HepG2 (cell line): Measurements from ENCODE around the gene FRMD4B. TPM values are rescaled to one million over a fixed set of nuclear protein-coding genes. Genes with fewer than 3 reads are reported as not detected.

Source experiments
- AGO1 ChIP-seq: fragments of 200-400 bp; formaldehyde crosslinking; IDR thresholded peaks from 2 replicates; pipeline ENCODE4 v1.6.1; 2017; ENCODE audit warnings: mild to moderate bottlenecking, low read depth, low read length, moderate library complexity; ENCODE audit not compliant: poor library complexity, severe bottlenecking
- CHD2 ChIP-seq: IDR thresholded peaks from 2 replicates; pipeline ENCODE4 v1.6.1; 2011; ENCODE audit warnings: low read depth, low read length, improper control_type of control experiment
- EZH2 ChIP-seq: conservative IDR thresholded peaks from 2 replicates; pipeline ENCODE4 v1.6.1; 2012; ENCODE audit warnings: mild to moderate bottlenecking, low read depth, low read length, moderate library complexity
- FOSL2 ChIP-seq: sonication (generic); formaldehyde crosslinking; IDR thresholded peaks from 2 replicates; pipeline ENCODE4 v1.4.0; 2020; ENCODE audit warnings: missing genetic modification reagents
- KDM2A ChIP-seq: sonication (generic); formaldehyde crosslinking; IDR thresholded peaks from 2 replicates; pipeline ENCODE4 v1.4.0; 2020; ENCODE audit warnings: low read depth, missing genetic modification reagents, borderline replicate concordance
- RFXAP ChIP-seq: sonication (generic); formaldehyde crosslinking; IDR thresholded peaks from 2 replicates; pipeline ENCODE4 v1.4.0; 2020; ENCODE audit warnings: missing genetic modification reagents, borderline replicate concordance
- TOE1 ChIP-seq: sonication (generic); formaldehyde crosslinking; IDR thresholded peaks from 2 replicates; pipeline ENCODE4 v1.4.0; 2020; ENCODE audit warnings: mild to moderate bottlenecking, missing genetic modification reagents
- ZBTB20 ChIP-seq: sonication (generic); formaldehyde crosslinking; IDR thresholded peaks from 2 replicates; pipeline ENCODE4 v1.8.1; 2023; ENCODE audit warnings: missing genetic modification reagents, low read depth, mild to moderate bottlenecking, borderline replicate concordance
- ZKSCAN8 ChIP-seq: IDR thresholded peaks from 2 replicates; pipeline ENCODE4 v1.6.1; 2016; ENCODE audit warnings: borderline replicate concordance, missing genetic modification reagents, missing compliant biosample characterization
- ZNF235 ChIP-seq: sonication (generic); formaldehyde crosslinking; IDR thresholded peaks from 2 replicates; pipeline ENCODE4 v1.8.1; 2023; ENCODE audit warnings: mild to moderate bottlenecking, missing genetic modification reagents, borderline replicate concordance
- ZNF296 ChIP-seq: sonication (generic); formaldehyde crosslinking; conservative IDR thresholded peaks from 2 replicates; pipeline ENCODE4 v1.5.0; 2020; ENCODE audit warnings: mild to moderate bottlenecking, missing genetic modification reagents
- ZNF530 ChIP-seq: sonication (generic); formaldehyde crosslinking; IDR thresholded peaks from 2 replicates; pipeline ENCODE4 v1.5.0; 2020; ENCODE audit warnings: low read depth, mild to moderate bottlenecking, missing genetic modification reagents
- ZSCAN21 ChIP-seq: sonication (generic); formaldehyde crosslinking; IDR thresholded peaks from 2 replicates; pipeline ENCODE4 v1.8.0; 2022; ENCODE audit warnings: mild to moderate bottlenecking, missing genetic modification reagents, moderate library complexity, borderline replicate concordance
- polyA plus RNA-seq, 8 experiments: library from polyadenylated mRNA; depleted of rRNA in 3 of 8; stranded (reverse) in 7 of 8; unstranded in 1 of 8; fragments of >200 nt; fragmentation: Illumina TruSeq in 4 of 8; extraction: Trizol in 4 of 8; gene quantifications; 2 replicates each; pipeline versions ENCODE4 v1.2.1 to v1.2.3, GENCODE V29; 2011 to 2016; ENCODE audit warnings: low read depth in 4 of 8, missing spikeins in 1 of 8, mixed read lengths in 1 of 8; ENCODE audit not compliant: insufficient read depth in 1 of 8
- total RNA-seq, 5 experiments: library from RNA; depleted of rRNA; stranded (reverse); fragments of >200 nt; fragmentation: Illumina TruSeq; extraction: Trizol; gene quantifications; 2 replicates each; pipeline ENCODE4 v1.2.3, GENCODE V29; 2016; ENCODE audit warnings: low read depth in 1 of 5
- TF ChIP-seq, protein P1 (sequence below): IDR thresholded peaks from 2 replicates; pipeline ENCODE4 v1.6.1; 2018; ENCODE audit warnings: missing genetic modification reagents
- TF ChIP-seq, protein P2 (sequence below): sonication (generic); formaldehyde crosslinking; IDR thresholded peaks from one replicate; pipeline ENCODE4 v1.5.1; 2020; ENCODE audit warnings: mild to moderate bottlenecking, missing genetic modification reagents; ENCODE audit errors: not compliant biosample characterization
- TF ChIP-seq, protein P3 (sequence below): sonication (generic); formaldehyde crosslinking; IDR thresholded peaks from 2 replicates; pipeline ENCODE4 v1.4.0; 2020; ENCODE audit warnings: missing genetic modification reagents

The FRMD4B gene
- total and polyA plus RNA-seq, 2 of the 13 experiments (the other 11 are each of a cell fraction or from before 2014, with no cell fraction given): 3.0 to 3.3 TPM

DNA sequence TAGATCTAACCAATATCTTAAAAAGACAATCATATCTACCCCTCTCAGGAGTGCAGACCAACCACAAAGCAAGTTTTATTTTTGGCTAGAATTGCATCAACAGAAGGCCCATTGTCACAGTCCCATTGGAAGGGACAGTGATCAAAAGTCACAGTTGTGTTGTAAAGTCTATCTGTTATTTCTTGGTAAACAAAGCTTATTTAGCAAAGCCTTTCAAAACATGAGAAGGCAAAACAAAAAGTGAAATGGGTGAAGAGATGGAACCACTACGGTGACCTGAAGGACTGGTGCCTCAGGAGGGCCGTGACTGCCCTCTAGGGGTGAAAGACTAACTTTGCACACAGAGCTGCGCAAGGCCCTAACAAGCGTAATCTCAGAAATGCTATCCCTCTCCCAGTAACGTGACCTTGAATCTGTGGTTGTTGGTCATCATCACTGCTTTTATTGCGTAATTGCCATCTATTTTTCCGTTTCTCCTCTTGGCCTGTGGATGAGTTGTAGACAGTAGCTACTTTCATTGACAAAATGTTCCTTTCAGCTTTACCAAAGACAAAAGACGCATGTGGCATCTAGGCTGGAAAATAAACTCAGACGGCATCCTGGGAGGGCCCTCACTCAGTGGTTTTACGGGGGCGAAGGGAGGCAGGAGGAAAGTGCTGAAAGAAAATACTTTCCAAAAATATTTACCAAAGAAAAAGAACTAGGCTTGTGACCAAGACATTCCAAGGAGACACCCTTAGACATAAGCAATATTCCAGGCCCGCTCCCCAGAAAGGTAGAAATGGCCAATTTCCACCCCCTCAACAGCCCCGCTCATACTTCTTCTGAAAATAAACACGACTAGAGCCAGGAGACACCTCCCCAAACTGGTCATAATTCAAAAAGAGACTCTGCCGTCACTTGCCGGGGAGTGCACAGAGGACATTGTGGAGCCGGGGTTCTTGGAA, 79.4 kb downstream of the FRMD4B start (continued):
- TF ChIP-seq FOSL2 (CRISPR knock-in tag) (peak; percentile 68), ZBTB20 (CRISPR knock-in tag) (no peak), ZSCAN21 (CRISPR knock-in tag) (no peak), CHD2 (no peak), EZH2 (no peak), ZNF296 (CRISPR knock-in tag) (no peak), AGO1 (no peak), TOE1 (CRISPR knock-in tag) (no peak), KDM2A (CRISPR knock-in tag) (peak; percentile 58), RFXAP (CRISPR knock-in tag) (no peak), ZNF530 (CRISPR knock-in tag) (no peak), ZNF235 (no peak), ZKSCAN8 (no peak)
- TF ChIP-seq, protein P1, sequence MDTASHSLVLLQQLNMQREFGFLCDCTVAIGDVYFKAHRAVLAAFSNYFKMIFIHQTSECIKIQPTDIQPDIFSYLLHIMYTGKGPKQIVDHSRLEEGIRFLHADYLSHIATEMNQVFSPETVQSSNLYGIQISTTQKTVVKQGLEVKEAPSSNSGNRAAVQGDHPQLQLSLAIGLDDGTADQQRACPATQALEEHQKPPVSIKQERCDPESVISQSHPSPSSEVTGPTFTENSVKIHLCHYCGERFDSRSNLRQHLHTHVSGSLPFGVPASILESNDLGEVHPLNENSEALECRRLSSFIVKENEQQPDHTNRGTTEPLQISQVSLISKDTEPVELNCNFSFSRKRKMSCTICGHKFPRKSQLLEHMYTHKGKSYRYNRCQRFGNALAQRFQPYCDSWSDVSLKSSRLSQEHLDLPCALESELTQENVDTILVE (CRISPR knock-in tag): 0 out of 2 replicates have a peak, but pooled peaks have one; percentile 20
- TF ChIP-seq, protein P2, sequence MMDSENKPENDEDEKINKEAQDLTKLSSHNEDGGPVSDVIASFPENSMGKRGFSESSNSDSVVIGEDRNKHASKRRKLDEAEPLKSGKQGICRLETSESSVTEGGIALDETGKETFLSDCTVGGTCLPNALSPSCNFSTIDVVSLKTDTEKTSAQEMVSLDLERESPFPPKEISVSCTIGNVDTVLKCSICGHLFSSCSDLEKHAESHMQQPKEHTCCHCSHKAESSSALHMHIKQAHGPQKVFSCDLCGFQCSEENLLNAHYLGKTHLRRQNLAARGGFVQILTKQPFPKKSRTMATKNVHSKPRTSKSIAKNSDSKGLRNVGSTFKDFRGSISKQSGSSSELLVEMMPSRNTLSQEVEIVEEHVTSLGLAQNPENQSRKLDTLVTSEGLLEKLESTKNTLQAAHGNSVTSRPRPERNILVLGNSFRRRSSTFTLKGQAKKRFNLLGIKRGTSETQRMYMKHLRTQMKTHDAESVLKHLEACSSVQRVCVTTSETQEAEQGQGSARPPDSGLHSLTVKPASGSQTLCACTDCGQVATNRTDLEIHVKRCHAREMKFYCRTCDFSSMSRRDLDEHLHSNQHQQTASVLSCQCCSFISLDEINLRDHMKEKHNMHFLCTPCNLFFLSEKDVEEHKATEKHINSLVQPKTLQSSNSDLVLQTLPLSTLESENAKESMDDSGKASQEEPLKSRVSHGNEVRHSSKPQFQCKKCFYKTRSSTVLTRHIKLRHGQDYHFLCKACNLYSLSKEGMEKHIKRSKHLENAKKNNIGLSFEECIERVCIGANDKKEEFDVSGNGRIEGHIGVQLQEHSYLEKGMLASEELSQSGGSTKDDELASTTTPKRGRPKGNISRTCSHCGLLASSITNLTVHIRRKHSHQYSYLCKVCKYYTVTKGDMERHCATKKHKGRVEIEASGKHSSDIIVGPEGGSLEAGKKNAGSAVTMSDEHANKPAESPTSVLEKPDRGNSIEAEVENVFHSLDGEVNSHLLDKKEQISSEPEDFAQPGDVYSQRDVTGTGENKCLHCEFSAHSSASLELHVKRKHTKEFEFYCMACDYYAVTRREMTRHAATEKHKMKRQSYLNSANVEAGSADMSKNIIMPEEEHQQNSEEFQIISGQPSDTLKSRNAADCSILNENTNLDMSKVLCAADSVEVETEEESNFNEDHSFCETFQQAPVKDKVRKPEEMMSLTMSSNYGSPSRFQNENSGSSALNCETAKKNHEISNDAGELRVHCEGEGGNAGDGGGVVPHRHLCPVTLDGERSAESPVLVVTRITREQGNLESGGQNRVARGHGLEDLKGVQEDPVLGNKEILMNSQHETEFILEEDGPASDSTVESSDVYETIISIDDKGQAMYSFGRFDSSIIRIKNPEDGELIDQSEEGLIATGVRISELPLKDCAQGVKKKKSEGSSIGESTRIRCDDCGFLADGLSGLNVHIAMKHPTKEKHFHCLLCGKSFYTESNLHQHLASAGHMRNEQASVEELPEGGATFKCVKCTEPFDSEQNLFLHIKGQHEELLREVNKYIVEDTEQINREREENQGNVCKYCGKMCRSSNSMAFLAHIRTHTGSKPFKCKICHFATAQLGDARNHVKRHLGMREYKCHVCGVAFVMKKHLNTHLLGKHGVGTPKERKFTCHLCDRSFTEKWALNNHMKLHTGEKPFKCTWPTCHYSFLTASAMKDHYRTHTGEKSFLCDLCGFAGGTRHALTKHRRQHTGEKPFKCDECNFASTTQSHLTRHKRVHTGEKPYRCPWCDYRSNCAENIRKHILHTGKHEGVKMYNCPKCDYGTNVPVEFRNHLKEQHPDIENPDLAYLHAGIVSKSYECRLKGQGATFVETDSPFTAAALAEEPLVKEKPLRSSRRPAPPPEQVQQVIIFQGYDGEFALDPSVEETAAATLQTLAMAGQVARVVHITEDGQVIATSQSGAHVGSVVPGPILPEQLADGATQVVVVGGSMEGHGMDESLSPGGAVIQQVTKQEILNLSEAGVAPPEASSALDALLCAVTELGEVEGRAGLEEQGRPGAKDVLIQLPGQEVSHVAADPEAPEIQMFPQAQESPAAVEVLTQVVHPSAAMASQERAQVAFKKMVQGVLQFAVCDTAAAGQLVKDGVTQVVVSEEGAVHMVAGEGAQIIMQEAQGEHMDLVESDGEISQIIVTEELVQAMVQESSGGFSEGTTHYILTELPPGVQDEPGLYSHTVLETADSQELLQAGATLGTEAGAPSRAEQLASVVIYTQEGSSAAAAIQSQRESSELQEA (CRISPR knock-in tag): no peak
- TF ChIP-seq, protein P3, sequence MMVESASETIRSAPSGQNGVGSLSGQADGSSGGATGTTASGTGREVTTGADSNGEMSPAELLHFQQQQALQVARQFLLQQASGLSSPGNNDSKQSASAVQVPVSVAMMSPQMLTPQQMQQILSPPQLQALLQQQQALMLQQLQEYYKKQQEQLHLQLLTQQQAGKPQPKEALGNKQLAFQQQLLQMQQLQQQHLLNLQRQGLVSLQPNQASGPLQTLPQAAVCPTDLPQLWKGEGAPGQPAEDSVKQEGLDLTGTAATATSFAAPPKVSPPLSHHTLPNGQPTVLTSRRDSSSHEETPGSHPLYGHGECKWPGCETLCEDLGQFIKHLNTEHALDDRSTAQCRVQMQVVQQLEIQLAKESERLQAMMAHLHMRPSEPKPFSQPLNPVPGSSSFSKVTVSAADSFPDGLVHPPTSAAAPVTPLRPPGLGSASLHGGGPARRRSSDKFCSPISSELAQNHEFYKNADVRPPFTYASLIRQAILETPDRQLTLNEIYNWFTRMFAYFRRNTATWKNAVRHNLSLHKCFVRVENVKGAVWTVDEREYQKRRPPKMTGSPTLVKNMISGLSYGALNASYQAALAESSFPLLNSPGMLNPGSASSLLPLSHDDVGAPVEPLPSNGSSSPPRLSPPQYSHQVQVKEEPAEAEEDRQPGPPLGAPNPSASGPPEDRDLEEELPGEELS (CRISPR knock-in tag): no peak
